H1 (cell line): ENCODE measurements around the gene ZBTB16. TPM values are rescaled to one million over a fixed set of nuclear protein-coding genes. Genes with fewer than 3 reads are reported as not detected.

Source experiments
- CTCF ChIA-PET: fragments of 300-600 bp; sonication (Branson Sonifier 250); formaldehyde crosslinking; loops from one replicate; lab custom pipeline; 2021; ENCODE audit not compliant: partially characterized antibody; lab: Charles Lee
- POLR2A ChIA-PET: fragments of 300-600 bp; sonication (Branson Sonifier 250); formaldehyde crosslinking; loops from one replicate; lab custom pipeline; 2021; ENCODE audit warnings: inconsistent platforms; ENCODE audit not compliant: partially characterized antibody; lab: Charles Lee
- DNase-seq, 2 experiments: peaks; one replicate each; pipeline versions ENCODE4 v3.0.0 to v3.0.0-alpha.2; 2010 to 2022; ENCODE audit warnings: low spot score in 2 of 2, low read depth in 1 of 2, mixed read lengths in 1 of 2
- FAIRE-seq: peaks from 2 replicates; lab custom pipeline; 2011; peaks lifted over from hg19 to GRCh38; lab: Jason Lieb, UNC
- H2AFZ ChIP-seq: 2 replicates; pipeline ENCODE4 v1.8.1; 2012; ENCODE audit warnings: low read length, inconsistent platforms
- H2AK5ac ChIP-seq: 2 replicates; pipeline ENCODE4 v1.6.1; 2013; ENCODE audit warnings: low read depth, low read length
- H2BK120ac ChIP-seq: replicated peaks from 2 replicates; pipeline ENCODE3; 2013; ENCODE audit warnings: low read depth, low read length, inconsistent platforms
- H2BK12ac ChIP-seq: 2 replicates; pipeline ENCODE4 v1.6.1; 2013; ENCODE audit warnings: low read depth, low read length
- H2BK15ac ChIP-seq: 2 replicates; pipeline ENCODE4 v1.6.1; 2013; ENCODE audit warnings: low read length
- H2BK20ac ChIP-seq: 2 replicates; pipeline ENCODE4 v1.6.1; 2013; ENCODE audit warnings: low read length
- H2BK5ac ChIP-seq: 2 replicates; pipeline ENCODE4 v1.6.1; 2013; ENCODE audit warnings: low read depth, low read length
- H3K14ac ChIP-seq: 2 replicates; pipeline ENCODE4 v1.6.1; 2013; ENCODE audit warnings: inconsistent platforms; ENCODE audit not compliant: insufficient read length
- H3K18ac ChIP-seq: 2 replicates; pipeline ENCODE4 v1.6.1; 2013; ENCODE audit warnings: low read length; ENCODE audit errors: extremely low read depth
- H3K23ac ChIP-seq: 2 replicates; pipeline ENCODE4 v1.6.1; 2013; ENCODE audit warnings: inconsistent platforms; ENCODE audit not compliant: insufficient read length
- H3K23me2 ChIP-seq: 2 replicates; pipeline ENCODE4 v1.6.1; 2013; ENCODE audit warnings: low read depth, low read length
- H3K27ac ChIP-seq: 2 replicates; pipeline ENCODE4 v1.6.1; 2011; ENCODE audit warnings: low read depth, low read length, inconsistent platforms
- H3K27me3 ChIP-seq, 4 experiments: replicated peaks in 1 of 4; 1 replicate in 1 of 4; 2 replicates in 3 of 4; pipeline versions ENCODE4 v1.6.1 to v1.8.1; 2011 to 2013; ENCODE audit warnings: low read length in 3 of 4, mild to moderate bottlenecking in 3 of 4, inconsistent platforms in 2 of 4, mixed read lengths in 2 of 4, moderate library complexity in 1 of 4; ENCODE audit not compliant: control insufficient read depth in 3 of 4, insufficient read depth in 3 of 4; ENCODE audit errors: extremely low read depth in 1 of 4
- H3K36me3 ChIP-seq, 4 experiments: 2 replicates each; pipeline versions ENCODE4 v1.6.1 to v1.8.1; 2011 to 2013; ENCODE audit warnings: mild to moderate bottlenecking in 4 of 4, low read length in 3 of 4, moderate library complexity in 2 of 4, control low read depth in 1 of 4, inconsistent platforms in 1 of 4; ENCODE audit not compliant: insufficient read depth in 4 of 4, control insufficient read depth in 2 of 4
- H3K4ac ChIP-seq: replicated peaks from 2 replicates; pipeline ENCODE3; 2013; ENCODE audit warnings: low read length, low read depth, mixed read lengths, inconsistent platforms; ENCODE audit not compliant: insufficient read length
- H3K4me1 ChIP-seq, 4 experiments: replicated peaks in 1 of 4; 1 replicate in 1 of 4; 2 replicates in 3 of 4; pipeline versions ENCODE4 v1.6.1 to v1.8.1; 2011 to 2013; ENCODE audit warnings: low read length in 3 of 4, inconsistent platforms in 2 of 4, mixed read lengths in 1 of 4; ENCODE audit not compliant: insufficient read depth in 4 of 4, control insufficient read depth in 3 of 4
- H3K4me2 ChIP-seq, 2 experiments: 2 replicates each; pipeline versions ENCODE4 v1.6.1 to v1.8.1; 2011 to 2013; ENCODE audit warnings: low read depth in 2 of 2, low read length in 2 of 2, control low read depth in 1 of 2, inconsistent platforms in 1 of 2, mild to moderate bottlenecking in 1 of 2; ENCODE audit not compliant: insufficient read depth in 1 of 2
- H3K4me3 ChIP-seq, 4 experiments: fragments of 200-600, 300-600 bp in 1 of 4; sonication (generic), shearing (Covaris generic), sonication (Bioruptor Twin) in 1 of 4; 2 replicates each; pipeline versions ENCODE4 v1.5.1 to v1.8.1; 2011 to 2016; ENCODE audit warnings: low read length in 4 of 4, low read depth in 3 of 4, control low read depth in 2 of 4, inconsistent platforms in 2 of 4, mild to moderate bottlenecking in 2 of 4, mixed read lengths in 1 of 4, moderate library complexity in 1 of 4; ENCODE audit not compliant: insufficient read depth in 2 of 4; ENCODE audit errors: extremely low read depth in 1 of 4
- H3K56ac ChIP-seq: replicated peaks from 2 replicates; pipeline ENCODE3; 2013; ENCODE audit warnings: low read depth, mild to moderate bottlenecking, mixed read lengths, low read length, inconsistent platforms; ENCODE audit not compliant: insufficient read length
- H3K79me1 ChIP-seq: 2 replicates; pipeline ENCODE4 v1.6.1; 2013; ENCODE audit warnings: low read depth, low read length, control low read depth
- H3K79me2 ChIP-seq, 2 experiments: 2 replicates each; pipeline versions ENCODE4 v1.6.1 to v1.8.1; 2012 to 2013; ENCODE audit warnings: low read length in 2 of 2, mild to moderate bottlenecking in 2 of 2, inconsistent platforms in 1 of 2; ENCODE audit not compliant: insufficient read depth in 2 of 2, control insufficient read depth in 1 of 2
- H3K9ac ChIP-seq, 4 experiments: replicated peaks in 1 of 4; 1 replicate in 1 of 4; 2 replicates in 3 of 4; pipeline versions ENCODE4 v1.6.1 to v1.8.1; 2011 to 2013; ENCODE audit warnings: low read depth in 3 of 4, low read length in 3 of 4, control low read depth in 2 of 4, mild to moderate bottlenecking in 2 of 4, moderate library complexity in 2 of 4, inconsistent platforms in 1 of 4; ENCODE audit errors: extremely low read depth in 1 of 4
- H3K9me3 ChIP-seq, 2 experiments: 2 replicates each; pipeline versions ENCODE4 v1.6.1 to v1.8.1; 2012 to 2013; ENCODE audit warnings: mild to moderate bottlenecking in 2 of 2, moderate library complexity in 2 of 2, control low read depth in 1 of 2, inconsistent platforms in 1 of 2, low read depth in 1 of 2, low read length in 1 of 2, mixed read lengths in 1 of 2; ENCODE audit not compliant: insufficient read depth in 2 of 2
- H4K20me1 ChIP-seq, 2 experiments: replicated peaks in 1 of 2; 2 replicates each; pipeline versions ENCODE3 to v1.8.1; 2011 to 2013; ENCODE audit warnings: inconsistent platforms in 2 of 2, low read length in 2 of 2, mild to moderate bottlenecking in 1 of 2; ENCODE audit not compliant: insufficient read depth in 2 of 2, control insufficient read depth in 1 of 2
- H4K5ac ChIP-seq: 2 replicates; pipeline ENCODE4 v1.6.1; 2013; ENCODE audit warnings: low read length, low read depth, mixed read lengths, inconsistent platforms; ENCODE audit not compliant: insufficient read length
- H4K8ac ChIP-seq: 2 replicates; pipeline ENCODE4 v1.8.0; 2013; ENCODE audit warnings: mild to moderate bottlenecking, moderate library complexity, low read length, inconsistent platforms; ENCODE audit not compliant: insufficient read depth; ENCODE audit errors: extremely low read depth
- H4K91ac ChIP-seq: replicated peaks from 2 replicates; pipeline ENCODE3; 2013; ENCODE audit warnings: low read length, mixed read lengths, inconsistent platforms; ENCODE audit not compliant: insufficient read length
- ATF3 ChIP-seq: IDR thresholded peaks from 2 replicates; pipeline ENCODE4 v1.6.1; 2011; ENCODE audit warnings: low read depth, mild to moderate bottlenecking, low read length; ENCODE audit not compliant: insufficient read depth
- BRCA1 ChIP-seq: IDR thresholded peaks from 2 replicates; pipeline ENCODE4 v1.6.1; 2012; ENCODE audit warnings: low read depth, low read length, improper control_type of control experiment
- CTCF ChIP-seq, 3 experiments: IDR thresholded peaks; 1 replicate in 2 of 3; 2 replicates in 1 of 3; pipeline versions ENCODE4 v1.5.1 to v1.6.1; 2011; ENCODE audit warnings: low read length in 3 of 3, mild to moderate bottlenecking in 3 of 3, inconsistent platforms in 2 of 3, low read depth in 1 of 3, moderate library complexity in 1 of 3; ENCODE audit not compliant: insufficient read depth in 1 of 3; ENCODE audit errors: control extremely low read depth in 1 of 3
- E2F6 ChIP-seq: IDR thresholded peaks from 2 replicates; pipeline ENCODE4 v1.6.1; 2012; ENCODE audit warnings: inconsistent platforms
- RAD21 ChIP-seq, 2 experiments: IDR thresholded peaks in 1 of 2; conservative IDR thresholded peaks in 1 of 2; 2 replicates each; pipeline ENCODE4 v1.6.1; 2011; ENCODE audit warnings: low read depth in 2 of 2, low read length in 2 of 2, improper control_type of control experiment in 1 of 2, inconsistent platforms in 1 of 2, mild to moderate bottlenecking in 1 of 2, moderate library complexity in 1 of 2
- SP2 ChIP-seq: IDR thresholded peaks from 2 replicates; pipeline ENCODE4 v1.6.1; 2012; ENCODE audit warnings: mild to moderate bottlenecking, low read length, inconsistent platforms
- TAF1 ChIP-seq: IDR thresholded peaks from 2 replicates; pipeline ENCODE4 v1.6.1; 2011; ENCODE audit warnings: mild to moderate bottlenecking, low read depth, low read length
- YY1 ChIP-seq: IDR thresholded peaks from 2 replicates; pipeline ENCODE4 v1.6.1; 2011; ENCODE audit warnings: low read depth, mild to moderate bottlenecking, low read length
- WGBS, 2 experiments: shearing (Covaris generic) in 1 of 2; methylation state at CpG; one replicate each; pipeline versions ENCODE4 v1.1.6 to v1.1.7; 2013 to 2015; ENCODE audit warnings: low lambda C conversion rate in 2 of 2, mixed read lengths in 2 of 2, inconsistent platforms in 1 of 2, low coverage in 1 of 2, missing lambda C conversion rate in 1 of 2; ENCODE audit not compliant: insufficient replicate concordance in 2 of 2, insufficient coverage in 1 of 2, insufficient read length in 1 of 2; ENCODE audit errors: extremely low coverage in 1 of 2, missing lambda C conversion rate in 1 of 2; 5-methylcytosine and 5-hydroxymethylcytosine counted together
- polyA plus RNA-seq, 7 experiments: library from polyadenylated mRNA; depleted of rRNA in 3 of 7; stranded (reverse) in 5 of 7; unstranded in 2 of 7; fragments of >200 nt in 5 of 7; fragments of 200-250 nt in 2 of 7; gene quantifications; 1 replicate in 5 of 7; 2 replicates in 1 of 7; 4 replicates in 1 of 7; pipeline versions ENCODE4 v1.2.1 to v1.2.3, GENCODE V29; 2011 to 2013; ENCODE audit warnings: missing spikeins in 2 of 7, mixed read lengths in 2 of 7
- total RNA-seq: library from RNA; stranded (reverse); fragmentation: NEBNext Ultra II Directional; extraction: Animal tissue kit (Norgen Biotek cat#: 25700); gene quantifications from 2 replicates; pipeline ENCODE4 v1.2.1, GENCODE V29; 2021

The ZBTB16 gene
- total and polyA plus RNA-seq, 2 of the 8 experiments (the other 6 are each of a cell fraction or from before 2014, with no cell fraction given) = 0.12 to 0.61 TPM

GRCh38 chr11:114280696-114281095 lies 221.2 kb downstream of the ZBTB16 start:
- 29% methylated on average over 5 of the region's 6 CpGs; no CpG with 5 or more reads in 1 of the 2 experiments for WGBS, 2 experiments
- ChIA-PET CTCF (interaction anchor here (0.6 to 12.4 kb wide), 32 partner anchors 9 to 968 kb away, joined by 3 to 123 read pairs (median 3); no protein-coding TSS in a partner anchor), POLR2A (interaction anchor here (0.9 to 1.5 kb wide), 2 partner anchors 9 to 198 kb away, joined by 3 read pairs; no protein-coding TSS in a partner anchor)
- H2BK20ac ChIP-seq = 0 out of 2 replicates have a peak overlapping the region, but pooled peaks have one; percentile 43
- DNase-seq (peak; percentile 85 to 87), FAIRE-seq (peak; percentile 98)
- no peak overlapping the region for H3K56ac ChIP-seq
- H2BK15ac ChIP-seq = peak overlapping the region; percentile 77
- no peak overlapping the region for H3K4me3 ChIP-seq
- no peaks in the 10 kb centered on the region for H3K27me3 ChIP-seq
- H3K9ac ChIP-seq = no peak overlapping the region
- H2AK5ac ChIP-seq = no peak overlapping the region
- no peaks in the 10 kb centered on the region for H3K9me3 ChIP-seq
- H2BK120ac ChIP-seq = no peak overlapping the region
- peak overlapping the region; percentile 10 for H4K5ac ChIP-seq
- no peak overlapping the region for H3K27ac ChIP-seq
- H4K91ac ChIP-seq = no peak overlapping the region
- H3K79me2 ChIP-seq = no peaks in the 10 kb centered on the region
- H4K8ac ChIP-seq = no peak overlapping the region
- no peak overlapping the region for H3K23ac ChIP-seq
- H3K18ac ChIP-seq = peak overlapping the region; percentile 55; the same call in 1 of the 2 replicates
- H3K36me3 ChIP-seq = no peaks in the 10 kb centered on the region
- H3K4me1 ChIP-seq = peaks cover 0 to 4% (median 0%) of the 10 kb centered on the region in 4 experiments; a peak in 2 of 7 replicates
- no peak overlapping the region for H2BK5ac ChIP-seq
- no peak overlapping the region for H3K4me2 ChIP-seq
- peak overlapping the region; percentile 100 for H2AFZ ChIP-seq
- H4K20me1 ChIP-seq = no peaks in the 10 kb centered on the region
- no peaks in the 10 kb centered on the region for H3K79me1 ChIP-seq
- no peaks in the 10 kb centered on the region for H3K23me2 ChIP-seq
- H3K4ac ChIP-seq = no peak overlapping the region
- 0 out of 2 replicates have a peak overlapping the region, but pooled peaks have one; percentile 86 for H2BK12ac ChIP-seq
- H3K14ac ChIP-seq = no peak overlapping the region
- peak; percentile 43; the same call in 1 of the 2 replicates for TF ChIP-seq ATF3
- 0 out of 2 replicates have a peak, but pooled peaks have one; percentile 38 for TF ChIP-seq TAF1
- TF ChIP-seq BRCA1 = no peak
- peak; percentile 39 for TF ChIP-seq E2F6
- no peak for TF ChIP-seq SP2
- TF ChIP-seq CTCF (IDR thresholded peaks at IDR 0.05; ENCODE audit: control extremely low read depth in 1 of 3, insufficient read depth in 1 of 3, low read depth in 1 of 3, low read length in 3 of 3) = peak; percentile 67 to 87 (median 87)
- peak; percentile 95 to 98 for TF ChIP-seq RAD21 (IDR thresholded peaks at IDR 0.05 in 1 of 2, conservative IDR thresholded peaks at IDR 0.05 in 1 of 2; ENCODE audit: low read depth in 2 of 2, low read length in 2 of 2)
- 0 out of 2 replicates have a peak, but pooled peaks have one; percentile 39 for TF ChIP-seq YY1
